NCI-H526 (cell line): ENCODE results near the gene SORCS2.

Experiments used
- DNase-seq, 2 experiments: peaks; one replicate each; lab custom pipeline; 2025; lab: John Stamatoyannopoulos, UW

SORCS2 gene

GRCh38 chr4:7223541-7223940 lies 31.2 kb downstream of the SORCS2 start:
- DNase-seq = no peak

- DNase-seq = no peak
These were observed 31.7 kb downstream of the SORCS2 start for GRCh38 chr4:7224001-7224400.

DNA sequence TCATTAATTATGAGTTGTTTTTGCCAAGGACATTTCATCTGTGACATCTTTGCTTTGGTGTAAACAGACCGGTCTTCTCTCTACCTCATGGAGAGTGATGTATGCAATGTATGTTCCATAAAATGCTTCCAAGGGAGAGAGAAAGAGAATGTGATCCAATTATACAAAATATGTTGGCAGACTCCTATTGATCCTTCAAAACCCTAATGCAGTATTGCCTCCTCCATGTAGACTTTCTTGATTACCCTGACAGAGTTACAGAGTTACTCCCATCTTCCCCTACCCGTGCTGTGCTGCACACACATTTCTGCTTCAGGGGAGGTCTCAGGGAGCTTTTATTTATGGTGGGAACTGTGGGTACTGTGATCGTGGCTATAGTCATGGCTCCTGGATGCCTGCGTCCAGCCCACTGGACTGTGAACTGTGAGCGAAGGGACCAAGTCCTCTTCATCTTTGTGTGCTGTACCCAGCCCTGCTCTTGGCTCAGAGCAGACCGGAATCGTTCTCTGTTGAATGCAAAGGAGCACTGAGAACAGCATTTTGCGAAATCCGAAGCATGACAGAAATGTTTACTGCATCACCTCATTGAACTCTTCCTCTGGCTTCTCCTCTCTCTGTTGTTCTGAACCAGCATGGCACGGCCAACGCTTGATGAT lies 32.7 kb downstream of the SORCS2 start:
- DNase-seq = no peak

DNA sequence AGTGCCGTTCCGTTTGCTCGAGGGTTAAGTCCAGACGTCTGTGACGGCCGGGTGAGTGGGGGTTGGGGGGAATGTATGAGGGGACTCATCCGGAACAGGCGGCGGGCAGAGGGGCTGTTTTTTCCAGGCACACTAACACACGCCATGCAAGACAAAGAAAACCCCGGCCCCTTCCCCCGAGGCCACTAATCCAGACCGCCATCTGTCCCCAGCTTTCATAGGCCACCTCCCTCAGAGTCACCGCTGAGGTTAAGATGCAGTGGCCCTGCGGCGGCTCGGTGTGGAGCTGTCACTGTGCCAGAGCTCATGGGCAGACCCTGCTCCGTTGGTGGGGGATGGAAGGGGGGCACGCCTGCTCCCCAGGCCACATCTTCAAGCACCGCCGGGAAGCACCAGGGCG lies 34.1 kb downstream of the SORCS2 start:
- no peak for DNase-seq

DNA sequence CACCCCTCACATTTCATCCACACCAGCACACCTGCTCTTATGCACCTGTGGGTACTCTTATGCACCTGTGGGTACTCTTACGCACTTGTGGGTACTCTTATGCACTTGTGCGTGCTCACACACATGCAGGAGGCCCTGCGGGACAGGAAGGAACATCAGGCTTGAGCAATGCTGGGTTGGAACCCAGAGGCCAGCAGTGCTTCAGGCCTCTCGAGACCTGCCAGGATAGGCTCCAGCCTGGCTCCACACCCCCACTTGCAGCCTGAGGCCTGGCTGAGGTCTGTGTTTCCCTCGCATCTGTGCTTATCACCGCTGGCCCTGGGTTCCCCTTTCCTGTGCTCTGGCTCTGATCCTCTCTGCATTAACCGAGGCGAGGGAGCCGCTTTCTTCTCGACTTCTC lies 34.7 kb downstream of the SORCS2 start:
- DNase-seq = no peak

- DNase-seq = no peak
These were observed 36.4 kb downstream of the SORCS2 start for GRCh38 chr4:7228734-7229133.

DNA sequence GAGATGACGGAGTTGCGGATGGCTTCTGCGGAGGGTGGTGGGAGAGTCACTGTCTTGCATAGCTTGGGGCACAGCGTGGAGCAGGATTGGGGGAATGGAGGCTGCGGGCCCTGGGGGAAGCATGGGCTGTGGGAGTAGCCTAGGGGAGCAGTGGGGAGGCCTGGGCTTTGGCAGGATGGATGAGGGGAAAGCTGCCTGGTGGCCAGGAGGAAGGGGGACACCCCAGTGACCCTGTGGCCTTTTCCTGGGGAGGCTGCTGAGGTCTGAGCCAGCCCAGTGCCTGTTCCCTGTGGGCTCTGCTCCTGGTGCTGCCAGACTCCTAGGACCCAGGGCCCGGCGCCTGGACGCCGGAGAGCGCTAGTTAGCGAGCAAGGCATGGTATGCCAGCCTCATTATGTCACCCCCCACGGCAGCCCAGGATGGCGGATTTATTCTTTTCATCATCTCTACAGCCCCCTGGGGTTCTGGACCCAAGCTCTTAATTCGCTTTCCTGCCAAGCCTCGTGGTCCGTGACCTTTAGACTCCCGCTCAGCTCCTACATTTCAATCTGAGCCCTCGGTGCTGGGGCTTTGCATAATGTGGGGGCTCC lies 39.8 kb downstream of the SORCS2 start:
- no peak for DNase-seq

- DNase-seq = no peak
These were observed 40.8 kb downstream of the SORCS2 start for GRCh38 chr4:7233006-7233580.

- no peak for DNase-seq
These were observed 41.3 kb downstream of the SORCS2 start for GRCh38 chr4:7233601-7234000.

DNA sequence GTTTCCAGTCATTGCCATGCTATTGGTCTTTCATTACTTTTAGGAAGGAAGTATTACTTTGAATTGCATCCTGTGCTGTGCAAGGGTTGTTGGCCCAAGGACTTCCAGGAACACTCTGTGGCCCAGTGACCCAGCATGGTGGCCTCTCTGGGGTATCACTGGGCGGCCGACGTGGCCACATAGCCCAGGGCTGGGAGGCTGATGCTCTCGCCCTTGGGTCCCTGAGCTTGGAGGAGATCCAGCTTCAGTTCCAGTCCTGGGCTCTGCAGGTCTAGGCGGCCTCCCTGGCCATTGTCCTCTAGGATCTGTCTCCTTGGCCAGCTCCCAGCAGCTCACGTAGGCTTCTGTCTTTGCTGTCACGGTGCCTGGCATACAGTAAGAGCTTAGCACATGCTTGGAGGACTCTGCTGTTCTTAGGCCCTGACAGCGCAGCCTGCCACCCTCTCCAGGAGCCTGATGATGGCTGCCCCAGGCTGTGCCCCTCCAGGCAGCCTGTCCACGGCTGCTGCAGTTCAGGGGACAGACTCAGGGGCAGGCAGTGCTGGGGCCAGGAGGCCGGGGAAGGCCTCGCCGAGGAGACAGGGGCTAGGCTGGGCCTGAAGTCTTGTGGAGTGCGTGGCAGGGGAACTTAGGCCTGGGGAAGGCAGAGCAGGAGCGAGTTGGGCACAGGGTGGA lies 42.2 kb downstream of the SORCS2 start:
- no peak for DNase-seq

DNA sequence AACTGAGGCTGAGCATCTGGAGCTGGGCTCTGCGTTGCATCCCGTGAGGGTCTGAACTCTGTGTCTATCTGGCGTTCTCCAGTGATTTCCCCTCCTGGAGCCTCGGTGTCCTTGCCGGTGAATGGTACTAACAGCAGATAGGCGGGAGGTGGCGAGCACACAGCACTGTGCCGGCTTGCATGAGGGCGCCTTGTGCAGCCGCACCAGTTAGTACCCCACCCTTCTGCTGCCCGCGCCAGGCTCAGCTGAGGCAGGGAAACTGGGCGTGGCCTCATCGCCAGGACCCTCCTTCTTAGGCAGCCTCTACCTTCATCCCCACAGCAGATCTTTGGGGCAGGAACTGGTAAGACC lies 42.7 kb downstream of the SORCS2 start:
- DNase-seq = no peak

- no peak for DNase-seq
These were observed 44.5 kb downstream of the SORCS2 start for GRCh38 chr4:7236847-7237246.

GRCh38 chr4:7237873-7238272 lies 45.5 kb downstream of the SORCS2 start:
- no peak for DNase-seq

DNA sequence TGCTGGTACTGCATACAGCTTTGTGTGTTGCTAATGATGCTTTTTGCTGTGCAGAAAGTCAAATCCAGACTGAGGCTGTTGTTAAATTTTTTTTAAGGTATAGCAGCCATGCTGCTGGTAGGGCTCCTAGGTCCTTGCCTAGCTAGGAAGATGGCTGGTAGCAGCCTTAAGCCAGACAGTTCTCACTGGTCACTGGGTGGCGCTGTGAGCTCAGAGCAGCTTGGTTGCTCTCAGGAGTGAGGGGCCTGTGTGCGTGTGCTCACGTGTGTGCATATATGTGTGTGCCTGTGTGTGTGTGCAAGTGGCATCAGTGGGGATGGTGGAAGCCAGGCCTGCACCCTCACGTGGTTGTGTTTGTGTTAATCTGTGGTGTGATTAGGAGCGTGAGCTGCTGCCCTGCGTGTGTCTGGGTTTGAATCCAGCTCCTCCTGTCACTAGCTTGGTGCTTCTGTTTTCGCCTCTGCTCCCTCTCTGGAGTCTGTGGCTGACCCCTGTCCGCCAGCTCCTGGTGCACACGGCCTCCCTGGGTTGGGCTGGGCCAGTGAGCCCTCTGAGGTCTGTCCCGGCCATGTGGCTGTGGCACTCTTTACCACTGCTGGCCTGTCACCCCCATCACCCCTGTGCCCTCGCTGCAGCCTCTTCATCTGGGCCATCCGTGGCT lies 46.1 kb downstream of the SORCS2 start:
- DNase-seq = peak in 1 of 2 experiments; percentile 10

- no peak for DNase-seq
These were observed 46.9 kb downstream of the SORCS2 start for GRCh38 chr4:7239101-7239820.

DNA sequence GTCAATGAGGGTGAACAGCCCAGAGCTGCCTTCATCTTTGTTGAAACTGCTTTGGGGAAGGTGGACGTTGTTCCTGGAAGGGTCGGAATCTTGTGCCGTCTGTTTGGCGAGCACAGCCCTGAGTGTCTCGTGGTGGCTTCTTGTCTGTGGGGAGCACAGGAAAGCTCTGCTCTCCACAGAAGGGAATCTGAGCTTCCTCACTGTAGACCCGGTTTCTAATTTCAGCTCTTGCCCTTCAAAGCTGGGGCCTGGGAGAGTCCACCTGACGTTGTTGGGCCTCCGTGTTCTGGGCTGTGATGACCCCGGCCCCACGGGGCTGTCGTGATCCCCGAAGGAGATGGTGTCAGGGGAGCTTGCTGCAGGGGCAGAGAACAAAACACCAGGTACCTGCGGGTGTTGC lies 47.5 kb downstream of the SORCS2 start:
- no peak for DNase-seq

GRCh38 chr4:7240306-7240705 lies 48.0 kb downstream of the SORCS2 start:
- DNase-seq = peak in 1 of 2 experiments; percentile 18

DNA sequence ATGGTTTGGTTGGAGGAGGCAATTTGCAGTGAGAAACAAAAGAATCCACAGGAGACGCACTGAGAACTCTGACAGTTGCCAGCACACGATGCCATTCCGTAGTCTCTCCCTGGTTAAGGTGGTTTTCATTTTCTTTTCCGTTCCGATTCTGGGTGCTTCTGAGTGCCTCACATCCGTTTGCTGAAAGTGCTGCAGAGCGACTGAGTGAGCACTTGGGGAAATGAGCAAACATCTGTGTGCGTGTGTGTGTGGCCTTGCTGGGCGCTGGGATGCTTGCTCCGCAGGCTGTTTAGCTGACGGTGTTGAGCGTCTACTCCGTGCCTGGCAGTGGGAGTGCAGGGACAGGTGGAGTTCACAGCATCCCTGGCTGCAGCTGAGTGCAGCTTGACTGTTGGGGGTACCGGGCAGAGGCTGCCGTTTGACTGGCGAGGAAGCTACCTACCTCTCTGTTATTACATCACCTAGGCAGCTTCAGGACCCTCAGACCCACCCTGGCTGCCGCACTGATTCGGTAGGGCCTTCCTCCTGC lies 49.3 kb downstream of the SORCS2 start:
- no peak for DNase-seq

- DNase-seq = no peak
These were observed 50.4 kb downstream of the SORCS2 start for GRCh38 chr4:7242766-7243165.

GRCh38 chr4:7243609-7244330 lies 51.4 kb downstream of the SORCS2 start:
- DNase-seq = no peak

DNA sequence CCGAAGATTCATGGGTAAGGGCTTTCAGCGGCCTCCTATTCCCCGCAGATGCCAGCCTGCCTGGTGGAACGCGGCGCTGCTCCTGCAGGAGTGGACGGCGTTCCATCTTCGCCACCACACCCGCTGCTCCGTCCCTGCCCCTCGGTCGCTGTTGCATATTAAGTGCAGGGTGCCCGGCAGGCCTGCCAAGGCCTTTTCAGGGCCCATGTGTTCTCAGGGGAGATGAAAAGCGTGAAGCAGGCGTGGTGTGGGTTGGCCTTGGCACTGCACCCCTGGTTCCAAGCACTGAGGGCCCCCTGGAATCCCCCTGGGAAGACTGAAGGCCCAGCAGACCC lies 52.0 kb downstream of the SORCS2 start:
- no peak for DNase-seq
